Stimulated activated CD4-positive, alpha-beta T cell treated with anti-CD3 and anti-CD28 coated beads, Interleukin-12 subunit alpha, Interleukin-12 subunit beta, amount 100 ng/mL, for 24 hours (primary cell): ENCODE results near the gene METTL22.
A peak's percentile ranks its signal among the peaks of the same experiment; 100 is the strongest.

Experiments
- DNase-seq, 2 experiments: peaks; one replicate each; pipeline ENCODE4 v3.0.0-alpha.2; 2020; ENCODE audit warnings: low read depth in 2 of 2

The METTL22 gene

GRCh38 chr16:8621572-8622314, at the start of gene METTL22:
TSS of gene METTL22 (plus strand) at chr16:8621698. CDS start at chr16:8625666, 3,968 bp downstream.
- peak; percentile 77 to 92 for DNase-seq

GRCh38 chr16:8572063-8572918, 49.2 kb upstream of the METTL22 start:
- no peak for DNase-seq

- no peak for DNase-seq
Observed at GRCh38 chr16:8572919-8573724, 48.4 kb upstream of the METTL22 start.

- no peak for DNase-seq
Observed at GRCh38 chr16:8575399-8575798, 46.1 kb upstream of the METTL22 start.

- no peak for DNase-seq
Observed at GRCh38 chr16:8576141-8577004, 45.1 kb upstream of the METTL22 start.

- DNase-seq: no peak
Observed at GRCh38 chr16:8577678-8578304, 43.7 kb upstream of the METTL22 start.

GRCh38 chr16:8579559-8579958, 41.9 kb upstream of the METTL22 start:
- no peak for DNase-seq

- no peak for DNase-seq
Observed at GRCh38 chr16:8581831-8582580, 39.5 kb upstream of the METTL22 start.

GRCh38 chr16:8583199-8583598, 38.3 kb upstream of the METTL22 start:
- no peak for DNase-seq

GRCh38 chr16:8583732-8584131, 37.8 kb upstream of the METTL22 start:
- DNase-seq: no peak

GRCh38 chr16:8585041-8585440, 36.5 kb upstream of the METTL22 start:
- DNase-seq: no peak

- DNase-seq: no peak
Observed at GRCh38 chr16:8585857-8586256, 35.6 kb upstream of the METTL22 start.

GRCh38 chr16:8587065-8587464, 34.4 kb upstream of the METTL22 start:
- no peak for DNase-seq

- no peak for DNase-seq
Observed at GRCh38 chr16:8588682-8589056, 32.8 kb upstream of the METTL22 start.

GRCh38 chr16:8589057-8589899, 32.2 kb upstream of the METTL22 start:
- no peak for DNase-seq

GRCh38 chr16:8589900-8590688, 31.4 kb upstream of the METTL22 start, which contains the start of gene TMEM114:
TSS of gene TMEM114 (minus strand) at chr16:8590511. CDS start at chr16:8589838, 673 bp downstream.
- DNase-seq: no peak

GRCh38 chr16:8590811-8591210, 30.7 kb upstream of the METTL22 start:
- DNase-seq: no peak

- no peak for DNase-seq
Observed at GRCh38 chr16:8591451-8591850, 30.0 kb upstream of the METTL22 start.
